HG02973 (cell line): ENCODE data around the gene C10orf53.

Source experiments
- ATAC-seq: cut with Tn5 transposase; IDR thresholded peaks from one replicate; pipeline ENCODE4 v1.9.1; 2021; ENCODE audit warnings: moderate library complexity; ENCODE audit not compliant: unreplicated experiment

Gene C10orf53

DNA sequence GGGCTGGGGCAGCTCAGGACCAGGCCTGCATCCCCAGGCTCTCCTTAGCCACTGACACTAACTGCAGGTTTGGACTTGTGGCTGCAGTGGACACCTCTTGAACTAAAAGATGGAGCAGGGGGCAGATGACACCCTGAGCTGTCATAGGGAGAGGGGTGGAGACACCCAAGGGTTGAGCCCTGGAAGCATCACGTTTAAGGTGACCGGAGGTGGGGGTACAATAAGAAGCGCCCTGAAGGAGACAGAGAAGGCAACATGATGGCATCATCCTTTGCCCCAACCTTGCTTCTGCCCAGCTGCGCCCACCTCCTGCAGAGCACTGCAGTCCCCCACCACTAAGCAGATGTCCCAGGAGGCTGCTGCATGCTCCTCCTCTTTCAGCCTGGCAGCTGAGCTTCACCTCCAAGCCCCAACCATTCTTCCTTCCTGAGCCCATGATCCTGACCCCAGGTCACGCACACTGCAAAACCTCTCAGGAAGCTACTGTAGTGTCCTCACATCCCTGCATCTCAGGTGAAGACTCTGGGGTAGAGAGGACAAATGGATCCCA lies 57.2 kb downstream of the C10orf53 start:
- no peak for ATAC-seq

DNA sequence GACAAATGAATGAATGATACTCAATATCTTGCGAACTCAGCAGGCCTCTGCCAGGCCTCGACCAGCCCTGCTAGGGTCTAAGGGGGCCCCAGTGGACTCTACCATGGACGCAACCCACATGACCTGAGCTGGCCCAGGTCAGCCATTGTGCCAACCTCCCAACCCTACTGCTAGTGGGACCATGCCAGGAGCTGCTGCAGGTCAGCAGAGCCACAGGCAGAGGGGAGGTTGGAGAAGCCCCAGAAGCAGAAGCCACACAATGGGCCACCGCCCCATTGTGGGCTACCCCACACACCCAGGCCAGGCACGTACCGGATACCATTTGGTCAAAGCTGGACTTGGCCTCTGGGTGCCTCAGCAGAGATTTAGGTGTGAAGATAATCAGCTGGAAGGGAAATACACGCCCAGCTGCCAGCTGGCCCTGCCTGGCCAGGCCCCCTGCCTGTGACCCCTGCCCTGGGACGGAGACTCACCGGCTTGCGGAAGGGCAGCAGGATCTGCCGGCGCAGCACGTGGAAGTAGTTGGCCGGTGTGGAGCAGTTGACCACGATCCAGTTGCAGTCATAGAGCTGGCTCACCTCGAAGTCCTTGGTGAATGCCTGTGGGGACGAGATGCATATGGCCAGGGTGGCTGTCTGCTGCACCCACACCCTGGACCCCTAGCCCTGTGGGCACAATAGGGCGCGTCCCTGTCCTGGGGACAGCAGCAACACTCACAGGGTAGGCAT lies 58.2 kb downstream of the C10orf53 start:
- ATAC-seq, result no peak

DNA sequence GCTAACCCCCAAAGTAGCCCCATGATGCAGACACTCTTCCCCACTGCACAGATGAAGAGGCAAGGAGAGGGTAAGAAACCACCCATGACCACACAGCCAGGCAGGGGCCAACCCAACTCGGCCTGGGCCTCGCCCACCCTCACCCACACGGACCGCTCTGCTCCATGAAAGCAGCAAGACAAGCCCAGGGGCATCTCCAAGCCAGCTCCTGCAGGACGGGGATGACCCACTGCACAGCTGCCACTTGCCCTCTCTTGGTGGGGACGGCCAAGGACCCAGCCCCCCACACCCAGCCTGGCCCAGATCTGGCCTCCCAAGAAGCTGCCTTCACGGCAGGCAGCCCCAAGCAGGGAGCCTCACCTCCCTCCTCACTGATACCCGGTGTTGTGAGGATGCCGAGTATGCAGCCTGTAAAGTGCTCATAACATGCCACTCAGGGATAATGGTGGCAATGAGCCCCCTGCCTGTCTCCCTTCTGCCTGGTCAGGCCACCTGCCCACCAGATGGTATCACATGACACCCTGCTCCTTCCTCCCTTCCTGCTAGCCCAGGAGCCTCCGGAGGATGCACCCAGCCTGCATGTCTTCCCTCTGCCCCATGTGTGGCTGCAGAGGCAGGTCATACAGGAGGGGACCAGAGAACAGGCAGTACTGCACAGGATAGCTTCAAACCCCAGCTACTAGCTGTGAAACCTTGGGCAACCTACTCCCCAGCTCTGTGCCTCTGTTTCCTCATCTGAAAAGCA lies 59.3 kb downstream of the C10orf53 start:
- no peak for ATAC-seq

GRCh38 chr10:49739426-49739825 lies 60.0 kb downstream of the C10orf53 start:
- no peak for ATAC-seq

DNA sequence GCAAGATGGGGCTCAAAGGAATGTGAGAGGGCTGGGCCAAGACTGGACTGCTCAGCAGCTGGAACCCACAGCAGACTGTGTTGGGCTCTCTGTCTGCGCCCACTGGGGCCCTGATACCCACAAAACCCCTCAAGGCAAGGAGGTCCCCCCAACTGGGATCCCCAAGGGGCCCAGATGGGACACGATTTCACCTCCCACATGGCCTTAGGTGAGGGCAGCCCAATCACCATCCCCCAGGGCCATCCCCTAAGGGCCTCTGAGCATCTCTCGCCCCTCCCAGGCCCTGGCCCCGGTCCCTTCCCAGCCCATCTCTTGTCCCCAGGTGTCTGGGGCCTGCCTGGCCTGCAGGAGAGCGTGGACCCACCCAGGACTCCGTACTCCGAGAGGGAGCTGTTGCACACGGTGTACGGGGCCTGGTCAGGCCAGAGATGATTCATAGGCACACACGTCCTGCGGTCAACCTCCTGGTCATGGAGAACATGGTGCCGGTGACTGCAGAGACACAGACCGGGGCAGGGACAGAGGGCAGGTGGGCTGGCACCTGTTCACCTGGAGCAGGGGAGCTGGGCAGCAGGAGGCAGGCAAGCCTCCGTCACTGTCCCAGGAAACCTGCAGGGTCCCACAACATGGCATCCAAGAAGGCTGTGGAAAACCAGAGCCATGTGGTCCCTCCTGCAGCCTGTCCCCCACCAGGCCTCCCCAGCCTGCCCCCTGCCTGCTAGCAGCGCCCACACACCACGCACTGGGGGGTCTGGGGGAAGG lies 61.1 kb downstream of the C10orf53 start:
- ATAC-seq, result no peak

DNA sequence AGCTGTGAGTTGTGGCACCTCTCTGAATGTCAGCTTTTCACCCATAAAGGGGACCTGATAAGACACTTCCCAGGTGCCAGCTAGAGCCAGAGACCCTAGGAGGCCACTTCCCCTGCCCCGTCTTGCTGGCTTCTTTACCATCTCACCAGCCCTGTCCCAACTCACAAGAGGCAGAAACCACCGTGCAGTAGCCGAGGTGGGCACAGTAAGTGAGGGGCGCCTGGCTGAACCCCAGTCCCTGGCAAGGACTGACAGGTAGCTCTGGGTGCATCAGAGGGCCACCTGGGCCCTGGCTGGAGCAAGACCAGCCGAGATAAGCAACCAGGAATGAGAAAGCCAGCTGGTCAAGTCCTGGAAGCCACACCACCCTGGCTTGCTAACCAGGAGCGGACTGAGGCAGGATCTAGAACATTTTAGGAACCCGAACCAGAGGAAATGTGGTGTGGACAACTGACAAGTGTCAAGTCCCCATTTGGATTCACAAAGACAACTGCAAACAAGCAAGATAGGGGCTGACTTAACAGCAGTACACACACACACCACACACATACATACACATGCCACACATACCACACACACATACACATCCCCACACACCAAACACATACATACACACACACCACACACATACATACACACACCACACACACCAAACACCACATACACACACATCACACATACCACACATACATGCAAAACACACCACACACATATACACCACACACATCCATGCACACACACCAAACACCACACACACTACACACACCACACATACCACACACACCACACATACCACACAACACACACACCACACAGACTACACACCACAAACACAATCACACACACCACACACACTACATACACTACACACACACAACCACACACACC lies 61.9 kb downstream of the C10orf53 start:
- ATAC-seq, result no peak

DNA sequence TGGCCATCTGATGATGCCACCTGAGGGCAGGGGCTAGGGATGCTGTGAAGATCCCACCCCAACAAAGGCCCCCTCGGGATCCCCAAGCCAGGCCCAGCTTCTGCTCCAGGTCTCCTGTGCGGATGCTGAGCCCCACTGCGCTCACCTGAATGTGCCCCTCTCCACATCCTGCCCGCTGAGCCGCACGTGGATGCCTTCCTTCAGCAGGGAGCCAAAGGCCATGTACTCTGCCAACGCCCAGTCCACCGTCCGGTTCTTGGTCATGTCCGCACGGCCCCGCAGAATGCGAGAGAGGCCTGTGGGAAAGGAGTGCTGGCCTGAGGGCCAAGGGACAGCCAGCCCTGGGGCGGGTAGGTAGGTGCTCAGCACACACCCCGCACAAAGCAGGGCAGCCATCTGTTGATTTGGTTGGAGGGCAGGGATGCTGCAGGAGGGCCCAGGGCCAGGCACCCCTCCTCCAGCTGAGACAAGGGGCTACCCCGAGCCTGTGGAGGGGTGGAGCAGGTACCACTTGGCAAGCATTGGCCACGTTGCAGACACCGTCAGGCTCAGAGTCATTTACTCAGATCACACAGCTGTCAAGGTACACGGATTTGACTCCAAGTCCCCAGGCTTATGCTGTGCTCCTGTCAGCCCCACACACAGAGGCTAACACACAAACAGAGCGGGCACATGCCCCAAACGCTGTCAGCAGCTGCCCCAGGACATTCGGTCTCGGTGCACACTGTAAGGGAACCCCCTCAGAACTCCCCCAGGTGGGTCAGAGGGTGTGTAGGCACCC lies 63.4 kb downstream of the C10orf53 start:
- no peak for ATAC-seq

GRCh38 chr10:49743464-49744075 lies 64.1 kb downstream of the C10orf53 start:
- ATAC-seq, result no peak

- ATAC-seq, result no peak
Observed at GRCh38 chr10:49744091-49744685, 64.7 kb downstream of the C10orf53 start.

GRCh38 chr10:49744924-49745605 lies 65.6 kb downstream of the C10orf53 start:
- ATAC-seq, result no peak

DNA sequence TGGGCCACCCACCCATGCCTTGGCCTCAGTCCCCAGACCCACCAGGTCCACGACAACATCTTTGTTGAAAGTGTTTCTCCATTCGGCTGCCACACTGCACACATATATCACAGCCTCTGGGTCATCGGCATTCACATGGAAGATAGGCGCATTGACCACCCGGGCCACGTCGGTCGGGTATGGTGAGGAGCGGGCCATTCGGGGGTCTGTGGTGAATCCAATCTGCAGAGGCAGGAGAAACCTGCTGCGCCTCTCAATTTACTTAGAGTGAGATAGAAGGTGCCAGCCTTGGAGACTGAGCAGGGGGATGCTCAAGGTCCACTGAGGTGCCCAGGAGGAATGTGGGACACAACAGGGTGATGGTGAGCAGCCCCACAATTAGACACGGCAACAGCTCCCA lies 66.3 kb downstream of the C10orf53 start:
- no peak for ATAC-seq

DNA sequence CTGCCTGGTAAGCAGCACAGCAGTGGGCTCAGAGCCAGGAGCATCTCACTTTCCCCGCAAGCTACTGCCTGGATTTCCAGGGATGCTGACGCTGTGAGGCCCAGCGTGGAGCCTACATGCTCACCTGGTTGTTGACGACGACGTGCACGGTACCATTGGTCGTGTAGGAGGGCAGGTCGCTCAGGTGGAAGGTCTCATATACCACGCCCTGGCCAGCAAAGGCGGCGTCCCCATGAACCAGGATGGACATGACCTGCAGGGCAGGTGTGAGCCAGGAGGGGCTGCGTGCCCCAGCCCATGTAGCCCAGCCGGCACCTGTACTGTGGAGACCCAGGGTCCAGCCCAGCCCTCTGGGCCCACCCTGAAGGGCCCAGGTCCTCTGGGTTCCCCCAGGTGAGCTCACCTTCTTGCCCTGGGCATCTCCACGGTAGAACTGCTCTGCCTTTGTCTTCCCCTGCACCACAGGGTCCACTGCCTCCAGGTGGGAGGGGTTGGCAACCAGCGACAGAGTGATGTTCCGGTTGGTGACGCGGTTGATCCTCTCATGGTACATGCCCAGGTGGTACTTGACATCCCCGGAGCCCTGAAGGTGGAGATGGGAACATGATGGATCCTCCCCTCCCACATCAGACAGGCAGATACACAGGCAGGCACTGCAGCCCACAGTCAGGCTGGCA lies 67.3 kb downstream of the C10orf53 start:
- no peak for ATAC-seq
